H1 (cell line): ENCODE results near the gene EVI5.

Experiments
- CBX8 ChIP-seq: fragments of 300-800, 300-1000 bp; sonication (generic); IDR thresholded peaks from 2 replicates; pipeline ENCODE4 v1.7.1; 2016; ENCODE audit warnings: low read depth, low read length, borderline replicate concordance
- SIX5 ChIP-seq: IDR thresholded peaks from 2 replicates; pipeline ENCODE4 v1.6.1; 2011; ENCODE audit warnings: mild to moderate bottlenecking, low read depth, low read length
- SP1 ChIP-seq: IDR thresholded peaks from 2 replicates; pipeline ENCODE4 v1.6.1; 2011; ENCODE audit warnings: low read depth, low read length

- TF ChIP-seq CBX8 (no peak), SP1 (no peak), SIX5 (no peak)
Observed at GRCh38 chr1:92515796-92516201, 269.1 kb downstream of the EVI5 start.
